Measurements from ENCODE around the gene TEX11.
"Not testable (repeated sequence)": the region's sequence is repeated elsewhere in the genome, so short reads cannot be mapped to it uniquely, and the experiment has no call there.

GRCh38 chrX:70796742-70797141 lies 111.8 kb downstream of the TEX11 start:
- not testable (repeated sequence) for TF ChIP-seq CTCF (IDR thresholded peaks at IDR 0.05); POLR2A (IDR thresholded peaks at IDR 0.05); POLR2AphosphoS5 (IDR thresholded peaks at IDR 0.05; ENCODE audit: insufficient read depth in 1 of 2, low read depth in 1 of 2)

Measured in vagina (tissue), 2 donors.